Astrocyte (in vitro differentiated cells and primary cell): ENCODE data around the gene FAM151A. TPM values are rescaled to one million over a fixed set of nuclear protein-coding genes. Genes with fewer than 3 reads are reported as not detected.

Experiments used
- DNase-seq: peaks from one replicate; pipeline ENCODE4 v3.0.0-alpha.2; 2010; ENCODE audit warnings: low read depth
- FAIRE-seq: peaks from 2 replicates; lab custom pipeline; 2011; peaks lifted over from hg19 to GRCh38; lab: Jason Lieb, UNC
- H2AFZ ChIP-seq: 2 replicates; pipeline ENCODE4 v1.6.0; 2012; ENCODE audit warnings: low read depth, low read length, inconsistent platforms
- H3K27ac ChIP-seq: 2 replicates; pipeline ENCODE4 v1.5.1; 2011; ENCODE audit warnings: low read depth, low read length, inconsistent platforms
- H3K27me3 ChIP-seq: 2 replicates; pipeline ENCODE4 v1.6.0; 2011; ENCODE audit warnings: low read length, inconsistent platforms; ENCODE audit not compliant: insufficient read depth
- H3K36me3 ChIP-seq: 2 replicates; pipeline ENCODE4 v1.5.1; 2011; ENCODE audit warnings: low read length, inconsistent platforms; ENCODE audit not compliant: insufficient read depth
- H3K4me1 ChIP-seq: 2 replicates; pipeline ENCODE4 v1.5.1; 2011; ENCODE audit warnings: low read length, inconsistent platforms; ENCODE audit not compliant: insufficient read depth
- H3K4me2 ChIP-seq: 2 replicates; pipeline ENCODE4 v1.6.0; 2012; ENCODE audit warnings: low read length, inconsistent platforms
- H3K4me3 ChIP-seq: 2 replicates; pipeline ENCODE4 v1.5.1; 2011; ENCODE audit warnings: low read depth, mild to moderate bottlenecking, low read length, inconsistent platforms; ENCODE audit not compliant: insufficient read depth
- H3K79me2 ChIP-seq: 2 replicates; pipeline ENCODE4 v1.6.0; 2012; ENCODE audit warnings: mild to moderate bottlenecking, low read length, inconsistent platforms; ENCODE audit not compliant: insufficient read depth
- H3K9ac ChIP-seq: 2 replicates; pipeline ENCODE4 v1.6.0; 2012; ENCODE audit warnings: mild to moderate bottlenecking, low read length, inconsistent platforms
- H3K9me3 ChIP-seq: 2 replicates; pipeline ENCODE4 v1.5.1; 2012; ENCODE audit warnings: low read depth, mild to moderate bottlenecking, low read length, inconsistent platforms; ENCODE audit not compliant: insufficient read depth
- H4K20me1 ChIP-seq: 2 replicates; pipeline ENCODE4 v1.6.0; 2012; ENCODE audit warnings: low read length, inconsistent platforms; ENCODE audit not compliant: insufficient read depth
- H3K27ac Mint-ChIP-seq: one replicate; pipeline ENCODE4 v1.8.0; 2021; ENCODE audit warnings: mild to moderate bottlenecking, mixed read lengths; ENCODE audit not compliant: unreplicated experiment
- H3K27me3 Mint-ChIP-seq: one replicate; pipeline ENCODE4 v1.8.0; 2021; ENCODE audit warnings: low read depth, mixed read lengths; ENCODE audit not compliant: unreplicated experiment
- H3K36me3 Mint-ChIP-seq: one replicate; pipeline ENCODE4 v1.8.0; 2021; ENCODE audit warnings: low read depth, mixed read lengths; ENCODE audit not compliant: unreplicated experiment
- H3K4me1 Mint-ChIP-seq: one replicate; pipeline ENCODE4 v1.8.0; 2021; ENCODE audit warnings: low read depth, mixed read lengths; ENCODE audit not compliant: unreplicated experiment
- H3K4me3 Mint-ChIP-seq: one replicate; pipeline ENCODE4 v1.8.0; 2021; ENCODE audit warnings: mild to moderate bottlenecking, moderate library complexity, mixed read lengths; ENCODE audit not compliant: unreplicated experiment
- H3K9me3 Mint-ChIP-seq: one replicate; pipeline ENCODE4 v1.8.0; 2021; ENCODE audit warnings: mild to moderate bottlenecking, mixed read lengths; ENCODE audit not compliant: unreplicated experiment
- CTCF ChIP-seq: IDR thresholded peaks from 2 replicates; pipeline ENCODE4 v1.5.1; 2011; ENCODE audit warnings: low read depth, mild to moderate bottlenecking, inconsistent platforms, low read length, moderate library complexity; ENCODE audit not compliant: insufficient read depth
- EZH2 ChIP-seq: IDR thresholded peaks from 2 replicates; pipeline ENCODE4 v1.6.1; 2012; ENCODE audit warnings: mild to moderate bottlenecking, low read length, inconsistent platforms; ENCODE audit not compliant: insufficient read depth
- total RNA-seq: library from RNA; stranded (reverse); gene quantifications from 2 replicates; pipeline ENCODE4 v1.2.1, GENCODE V29; 2021

Gene FAM151A
- total RNA-seq, 1 donor from 2014 or later: not detected

GRCh38 chr1:54569339-54569738 lies 54.0 kb downstream of the FAM151A start:
- H3K9me3 Mint-ChIP-seq: no peaks in the 10 kb centered on the region
- Histone ChIP-seq H3K79me2 (no peaks in the 10 kb centered on the region), H4K20me1 (no peaks in the 10 kb centered on the region), H3K4me3 (no peak overlapping the region), H3K4me1 (peaks cover 8% of the 10 kb centered on the region), H3K9ac (no peak overlapping the region), H3K27ac (no peak overlapping the region), H3K36me3 (no peaks in the 10 kb centered on the region), H3K27me3 (no peaks in the 10 kb centered on the region), H3K4me2 (no peak overlapping the region), H2AFZ (peak overlapping the region; percentile 9), H3K9me3 (no peaks in the 10 kb centered on the region)
- no peak for FAIRE-seq
- DNase-seq: no peak
- H3K4me3 Mint-ChIP-seq: no peak overlapping the region
- H3K36me3 Mint-ChIP-seq: no peaks in the 10 kb centered on the region
- peaks cover 19% of the 10 kb centered on the region for H3K4me1 Mint-ChIP-seq
- TF ChIP-seq EZH2 (no peak), CTCF (no peak)
- no peak overlapping the region for H3K27ac Mint-ChIP-seq
- peaks cover 1% of the 10 kb centered on the region for H3K27me3 Mint-ChIP-seq

- Mint-ChIP-seq H3K4me1 (peaks cover 19% of the 10 kb centered on the region), H3K27ac (no peak overlapping the region), H3K4me3 (no peak overlapping the region), H3K36me3 (no peaks in the 10 kb centered on the region), H3K27me3 (no peaks in the 10 kb centered on the region), H3K9me3 (no peaks in the 10 kb centered on the region)
- Histone ChIP-seq H3K9me3 (no peaks in the 10 kb centered on the region), H3K4me1 (peaks cover 8% of the 10 kb centered on the region), H2AFZ (no peak overlapping the region), H3K9ac (no peak overlapping the region), H3K27ac (no peak overlapping the region), H3K27me3 (no peaks in the 10 kb centered on the region), H3K4me3 (no peak overlapping the region), H3K4me2 (no peak overlapping the region), H3K36me3 (no peaks in the 10 kb centered on the region), H3K79me2 (no peaks in the 10 kb centered on the region), H4K20me1 (no peaks in the 10 kb centered on the region)
- DNase-seq (no peak), FAIRE-seq (no peak)
- no peak for TF ChIP-seq CTCF
- no peak for TF ChIP-seq EZH2
These were observed 55.4 kb downstream of the FAM151A start for GRCh38 chr1:54567961-54568360.

- no peak for TF ChIP-seq CTCF
- no peak for TF ChIP-seq EZH2
- Histone ChIP-seq H3K4me1 (no peaks in the 10 kb centered on the region), H3K4me3 (no peak overlapping the region), H3K9ac (no peak overlapping the region), H3K36me3 (no peaks in the 10 kb centered on the region), H2AFZ (no peak overlapping the region), H3K4me2 (no peak overlapping the region), H3K79me2 (no peaks in the 10 kb centered on the region), H3K9me3 (no peaks in the 10 kb centered on the region), H3K27me3 (no peaks in the 10 kb centered on the region), H4K20me1 (no peaks in the 10 kb centered on the region), H3K27ac (no peak overlapping the region)
- Mint-ChIP-seq H3K27me3 (no peaks in the 10 kb centered on the region), H3K4me1 (peaks cover 11% of the 10 kb centered on the region), H3K9me3 (no peaks in the 10 kb centered on the region), H3K36me3 (no peaks in the 10 kb centered on the region), H3K4me3 (no peak overlapping the region), H3K27ac (no peak overlapping the region)
- DNase-seq (no peak), FAIRE-seq (no peak)
These were observed 56.7 kb downstream of the FAM151A start for GRCh38 chr1:54566438-54567141.
